T-helper 17 cell (primary cell): Measurements from ENCODE around the gene IGF2R. TPM values are rescaled to one million over a fixed set of nuclear protein-coding genes. Genes with fewer than 3 reads are reported as not detected.
"Not testable (repeated sequence)": the region's sequence is repeated elsewhere in the genome, so short reads cannot be mapped to it uniquely, and the experiment has no call there.

Experiments
- ATAC-seq: fragments of 150-1000 bp; cut with Tn5 transposase; 2 replicates; pipeline ENCODE4 v1.10.0; 2021; ENCODE audit warnings: mild to moderate bottlenecking, moderate library complexity
- DNase-seq, 3 donors: peaks; one replicate each; pipeline versions ENCODE4 v3.0.0 to v3.0.0-alpha.2; 2020 to 2021
- H3K9me3 ChIP-seq: one replicate; pipeline ENCODE4 v1.7.0; 2013; ENCODE audit warnings: low read length, mild to moderate bottlenecking; ENCODE audit not compliant: control insufficient read depth, poor library complexity, severe bottlenecking
- H3K27ac Mint-ChIP-seq: one replicate; pipeline ENCODE4 v1.8.0; 2022; ENCODE audit warnings: mild to moderate bottlenecking, moderate library complexity, mixed read lengths
- H3K27me3 Mint-ChIP-seq: one replicate; pipeline ENCODE4 v1.8.0; 2022; ENCODE audit warnings: mixed read lengths
- H3K36me3 Mint-ChIP-seq: one replicate; pipeline ENCODE4 v1.8.0; 2022; ENCODE audit warnings: low read depth, mixed read lengths
- H3K4me1 Mint-ChIP-seq: one replicate; pipeline ENCODE4 v1.8.0; 2022; ENCODE audit warnings: mild to moderate bottlenecking, mixed read lengths
- H3K4me3 Mint-ChIP-seq: one replicate; pipeline ENCODE4 v1.8.0; 2022; ENCODE audit warnings: mild to moderate bottlenecking, moderate library complexity, mixed read lengths
- total RNA-seq, 4 donors: library from RNA in 2 of 4; stranded (reverse) in 2 of 4; gene quantifications; one replicate each; pipeline ENCODE4 v1.2.3 and lab custom pipeline; 2022 to 2026

The IGF2R gene
- total RNA-seq, 2 donors from 2014 or later = 56.7 to 59.5 TPM

- H3K27ac Mint-ChIP-seq, H3K4me3 Mint-ChIP-seq: not testable (repeated sequence)
Measured at GRCh38 chr6:160090442-160091239, 121.8 kb downstream of the IGF2R start.

GRCh38 chr6:160092176-160092575 is 123.3 kb downstream of the IGF2R start:
- not testable (repeated sequence) for DNase-seq, H3K27me3 Mint-ChIP-seq, ATAC-seq, H3K4me3 Mint-ChIP-seq, H3K27ac Mint-ChIP-seq, H3K9me3 ChIP-seq, H3K4me1 Mint-ChIP-seq
- H3K36me3 Mint-ChIP-seq = peaks cover 11% of the 10 kb centered on the region

More at GRCh38 chr6:160090442-160091239, 121.8 kb downstream of the IGF2R start:
- H3K27me3 Mint-ChIP-seq, ATAC-seq, DNase-seq, H3K36me3 Mint-ChIP-seq, H3K4me1 Mint-ChIP-seq, H3K9me3 ChIP-seq: not testable (repeated sequence)

GRCh38 chr6:160092602-160093001 is 123.7 kb downstream of the IGF2R start:
- Mint-ChIP-seq H3K4me1 (no peaks in the 10 kb centered on the region), H3K27me3 (no peaks in the 10 kb centered on the region), H3K36me3 (peaks cover 11% of the 10 kb centered on the region), H3K4me3 (no peak overlapping the region), H3K27ac (peak overlapping the region; percentile 32)
- no peak for DNase-seq
- no peak for ATAC-seq
- H3K9me3 ChIP-seq = no peaks in the 10 kb centered on the region

GRCh38 chr6:160093061-160093460 is 124.2 kb downstream of the IGF2R start:
- H3K27me3 Mint-ChIP-seq = no peaks in the 10 kb centered on the region
- no peak for ATAC-seq
- DNase-seq = no peak
- no peak overlapping the region for H3K4me3 Mint-ChIP-seq
- H3K36me3 Mint-ChIP-seq = peaks cover 9% of the 10 kb centered on the region
- H3K27ac Mint-ChIP-seq = peak overlapping the region; percentile 32
- no peaks in the 10 kb centered on the region for H3K4me1 Mint-ChIP-seq
- H3K9me3 ChIP-seq = no peaks in the 10 kb centered on the region

- peaks cover 8% of the 10 kb centered on the region for H3K36me3 Mint-ChIP-seq
- no peak for DNase-seq
- H3K4me1 Mint-ChIP-seq = no peaks in the 10 kb centered on the region
- H3K27me3 Mint-ChIP-seq = no peaks in the 10 kb centered on the region
- ATAC-seq = no peak
- no peaks in the 10 kb centered on the region for H3K9me3 ChIP-seq
- no peak overlapping the region for H3K27ac Mint-ChIP-seq
- H3K4me3 Mint-ChIP-seq = no peak overlapping the region
Measured at GRCh38 chr6:160093946-160094345, 125.1 kb downstream of the IGF2R start.

- H3K27me3 Mint-ChIP-seq = no peaks in the 10 kb centered on the region
- no peak overlapping the region for H3K27ac Mint-ChIP-seq
- no peaks in the 10 kb centered on the region for H3K9me3 ChIP-seq
- DNase-seq (no peak), ATAC-seq (no peak)
- H3K4me3 Mint-ChIP-seq = no peak overlapping the region
- peaks cover under 1% of the 10 kb centered on the region for H3K4me1 Mint-ChIP-seq
- H3K36me3 Mint-ChIP-seq = peaks cover 4% of the 10 kb centered on the region
Measured at GRCh38 chr6:160095146-160095845, 126.4 kb downstream of the IGF2R start.

GRCh38 chr6:160101277-160102205 is 132.7 kb downstream of the IGF2R start:
- Mint-ChIP-seq H3K4me1 (peaks cover 9% of the 10 kb centered on the region), H3K27me3 (no peaks in the 10 kb centered on the region), H3K4me3 (peak overlapping the region; percentile 31), H3K27ac (peak overlapping the region; percentile 3), H3K36me3 (peaks cover 12% of the 10 kb centered on the region)
- DNase-seq = no peak
- no peak for ATAC-seq
- H3K9me3 ChIP-seq = no peaks in the 10 kb centered on the region

GRCh38 chr6:160102399-160102798 is 133.5 kb downstream of the IGF2R start:
- H3K4me3 Mint-ChIP-seq = peak overlapping the region; percentile 49
- H3K9me3 ChIP-seq = no peaks in the 10 kb centered on the region
- H3K4me1 Mint-ChIP-seq = peaks cover 9% of the 10 kb centered on the region
- H3K36me3 Mint-ChIP-seq = peaks cover 11% of the 10 kb centered on the region
- H3K27me3 Mint-ChIP-seq = no peaks in the 10 kb centered on the region
- no peak for ATAC-seq
- DNase-seq = no peak
- H3K27ac Mint-ChIP-seq = no peak overlapping the region

GRCh38 chr6:160102956-160103824 is 134.3 kb downstream of the IGF2R start:
- Mint-ChIP-seq H3K4me1 (peaks cover 11% of the 10 kb centered on the region), H3K27ac (peak overlapping the region; percentile 21), H3K4me3 (no peak overlapping the region), H3K36me3 (peaks cover 12% of the 10 kb centered on the region), H3K27me3 (no peaks in the 10 kb centered on the region)
- no peak for DNase-seq
- no peaks in the 10 kb centered on the region for H3K9me3 ChIP-seq
- no peak for ATAC-seq

GRCh38 chr6:160103825-160104100 is 134.9 kb downstream of the IGF2R start:
- H3K27me3 Mint-ChIP-seq = no peaks in the 10 kb centered on the region
- H3K27ac Mint-ChIP-seq = no peak overlapping the region
- no peaks in the 10 kb centered on the region for H3K9me3 ChIP-seq
- DNase-seq (no peak), ATAC-seq (no peak)
- H3K36me3 Mint-ChIP-seq = peaks cover 12% of the 10 kb centered on the region
- H3K4me1 Mint-ChIP-seq = peaks cover 12% of the 10 kb centered on the region
- H3K4me3 Mint-ChIP-seq = no peak overlapping the region

- Mint-ChIP-seq H3K27ac (no peak overlapping the region), H3K4me3 (no peak overlapping the region), H3K27me3 (no peaks in the 10 kb centered on the region), H3K36me3 (peaks cover 12% of the 10 kb centered on the region), H3K4me1 (peaks cover 16% of the 10 kb centered on the region)
- no peak for DNase-seq
- no peaks in the 10 kb centered on the region for H3K9me3 ChIP-seq
- no peak for ATAC-seq
Measured at GRCh38 chr6:160104821-160105517, 136.1 kb downstream of the IGF2R start.

GRCh38 chr6:160106010-160106409 is 137.1 kb downstream of the IGF2R start:
- Mint-ChIP-seq H3K27ac (no peak overlapping the region), H3K4me3 (no peak overlapping the region), H3K36me3 (peaks cover 12% of the 10 kb centered on the region), H3K4me1 (peaks cover 14% of the 10 kb centered on the region), H3K27me3 (no peaks in the 10 kb centered on the region)
- H3K9me3 ChIP-seq = no peaks in the 10 kb centered on the region
- ATAC-seq = no peak
- no peak for DNase-seq
